ENCODE results near the gene BPIFB4. TPM values are rescaled to one million over a fixed set of nuclear protein-coding genes. Genes with fewer than 3 reads are reported as not detected.

BPIFB4 gene
- total RNA-seq, 1 experiment from 2014 or later = not detected

DNA sequence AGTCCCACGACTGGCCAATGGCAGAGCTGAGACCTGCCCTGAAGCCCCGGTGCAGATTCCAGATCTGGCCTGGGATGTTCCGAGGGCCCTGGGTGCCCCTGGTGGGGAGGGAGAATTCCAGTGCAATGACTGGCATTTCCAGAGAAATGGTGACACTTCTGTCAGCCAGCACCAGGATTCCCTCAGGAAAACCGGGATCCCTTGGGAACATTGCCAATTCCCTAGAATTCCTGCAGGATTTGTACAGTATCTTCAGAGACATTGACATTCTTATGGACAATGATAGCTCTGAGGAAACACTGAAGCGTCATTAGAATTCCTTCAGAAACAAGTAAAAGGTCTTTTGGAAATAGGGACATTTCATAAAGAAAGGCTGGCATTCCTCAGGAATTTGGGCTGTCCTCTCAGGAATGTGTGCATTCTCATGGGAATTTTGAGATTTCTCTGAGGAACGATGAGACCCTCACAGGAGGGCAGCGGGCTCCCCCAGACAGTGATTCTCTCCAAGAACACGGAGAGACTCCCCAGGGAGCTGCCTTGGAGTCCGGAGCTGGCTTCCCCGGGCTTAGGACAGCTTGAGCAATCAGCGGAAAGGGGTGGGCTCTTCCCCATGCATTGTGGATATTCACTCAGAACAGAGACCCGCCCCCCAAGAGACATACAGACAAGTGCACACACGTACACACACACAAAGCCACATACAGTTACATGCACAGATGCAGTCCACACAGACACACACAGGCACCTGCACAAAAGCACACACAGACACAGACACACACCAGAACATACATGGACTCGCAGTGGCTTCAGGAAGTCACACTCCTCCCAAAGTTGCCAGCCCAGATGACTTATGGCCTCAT is 53.3 kb downstream of the BPIFB4 start:
- H3K4me2 ChIP-seq = no peak overlapping the region
- no peaks in the 10 kb centered on the region for H3K9me2 ChIP-seq (ENCODE audit: insufficient read depth)
- peaks cover 27% of the 10 kb centered on the region; the same call in 1 of the 2 replicates for H3K27me3 ChIP-seq (ENCODE audit: insufficient read depth, low read depth)
- DNase-seq = no peak
- H3K27ac ChIP-seq = no peak overlapping the region
- no peak overlapping the region for H2AFZ ChIP-seq
- no peaks in the 10 kb centered on the region for H3K9me3 ChIP-seq (ENCODE audit: insufficient read depth, low read depth)
- H4K20me1 ChIP-seq (ENCODE audit: insufficient read depth) = no peaks in the 10 kb centered on the region
- ChIA-PET POLR2A (ENCODE audit: unreplicated experiment) (no interaction called here), CTCF (no interaction called here)
- no peaks in the 10 kb centered on the region for H3K79me2 ChIP-seq (ENCODE audit: low read depth)
- H3K4me1 ChIP-seq (replicated peaks; ENCODE audit: insufficient read depth) = no peaks in the 10 kb centered on the region
- H3F3A ChIP-seq (ENCODE audit: insufficient read depth, low read depth) = no peaks in the 10 kb centered on the region; the same call in 1 of the 2 replicates
- no TSS peak for BruUV-seq (replicated peaks)
- H3K4me3 ChIP-seq = no peak overlapping the region
- TF ChIP-seq, protein P1, sequence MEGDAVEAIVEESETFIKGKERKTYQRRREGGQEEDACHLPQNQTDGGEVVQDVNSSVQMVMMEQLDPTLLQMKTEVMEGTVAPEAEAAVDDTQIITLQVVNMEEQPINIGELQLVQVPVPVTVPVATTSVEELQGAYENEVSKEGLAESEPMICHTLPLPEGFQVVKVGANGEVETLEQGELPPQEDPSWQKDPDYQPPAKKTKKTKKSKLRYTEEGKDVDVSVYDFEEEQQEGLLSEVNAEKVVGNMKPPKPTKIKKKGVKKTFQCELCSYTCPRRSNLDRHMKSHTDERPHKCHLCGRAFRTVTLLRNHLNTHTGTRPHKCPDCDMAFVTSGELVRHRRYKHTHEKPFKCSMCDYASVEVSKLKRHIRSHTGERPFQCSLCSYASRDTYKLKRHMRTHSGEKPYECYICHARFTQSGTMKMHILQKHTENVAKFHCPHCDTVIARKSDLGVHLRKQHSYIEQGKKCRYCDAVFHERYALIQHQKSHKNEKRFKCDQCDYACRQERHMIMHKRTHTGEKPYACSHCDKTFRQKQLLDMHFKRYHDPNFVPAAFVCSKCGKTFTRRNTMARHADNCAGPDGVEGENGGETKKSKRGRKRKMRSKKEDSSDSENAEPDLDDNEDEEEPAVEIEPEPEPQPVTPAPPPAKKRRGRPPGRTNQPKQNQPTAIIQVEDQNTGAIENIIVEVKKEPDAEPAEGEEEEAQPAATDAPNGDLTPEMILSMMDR (conservative IDR thresholded peaks at IDR 0.05) = no peak
- no peak for TF ChIP-seq EZH2 (IDR thresholded peaks at IDR 0.05; ENCODE audit: low read depth)
- intact Hi-C loops (cut with micrococcal nuclease; ENCODE audit: unreplicated experiment) = no loop called here
- no peaks in the 10 kb centered on the region for H3K36me3 ChIP-seq (ENCODE audit: low read depth)

DNA sequence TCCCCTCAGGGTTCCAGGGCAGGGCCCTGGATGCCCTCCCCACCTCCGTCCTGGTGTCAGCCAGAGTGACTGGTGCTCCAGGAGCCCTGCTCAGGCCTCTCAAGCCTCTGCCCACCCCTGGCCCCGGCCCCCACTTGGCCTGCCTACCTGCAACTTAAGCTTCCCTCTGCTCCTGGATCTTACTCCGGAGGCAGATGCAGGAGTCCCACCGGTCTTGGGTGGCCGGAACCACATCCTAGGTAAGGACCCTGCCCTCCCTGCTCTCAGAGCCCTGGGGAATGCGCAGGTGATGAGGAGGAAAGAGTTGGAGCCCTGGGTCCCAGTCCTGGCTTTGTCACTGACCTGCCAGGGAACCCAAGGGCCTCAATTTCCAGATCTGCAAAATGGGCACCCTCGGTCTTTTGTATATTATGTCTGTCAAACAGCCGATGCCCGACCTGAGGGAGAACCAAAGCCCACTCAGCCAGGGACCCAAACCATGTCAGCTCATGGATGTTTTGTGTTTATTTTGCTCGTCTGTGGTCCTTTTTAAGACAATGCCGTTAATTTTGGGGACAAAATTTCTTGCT is 54.0 kb downstream of the BPIFB4 start:
- Histone ChIP-seq H3K9me3 (ENCODE audit: insufficient read depth, low read depth) (no peaks in the 10 kb centered on the region), H3K79me2 (ENCODE audit: low read depth) (no peaks in the 10 kb centered on the region), H3K4me3 (no peak overlapping the region), H2AFZ (no peak overlapping the region), H3K9me2 (ENCODE audit: insufficient read depth) (no peaks in the 10 kb centered on the region), H3K4me1 (replicated peaks; ENCODE audit: insufficient read depth) (no peaks in the 10 kb centered on the region), H4K20me1 (ENCODE audit: insufficient read depth) (no peaks in the 10 kb centered on the region), H3K36me3 (ENCODE audit: low read depth) (no peaks in the 10 kb centered on the region), H3K4me2 (no peak overlapping the region), H3F3A (ENCODE audit: insufficient read depth, low read depth) (no peaks in the 10 kb centered on the region; the same call in 1 of the 2 replicates), H3K27ac (no peak overlapping the region), H3K27me3 (ENCODE audit: insufficient read depth, low read depth) (peaks cover 33% of the 10 kb centered on the region; the same call in 1 of the 2 replicates)
- no peak for DNase-seq
- CTCF ChIA-PET = no interaction called here
- no TSS peak for BruUV-seq (replicated peaks)
- no peak for TF ChIP-seq EZH2 (IDR thresholded peaks at IDR 0.05; ENCODE audit: low read depth)
- TF ChIP-seq, protein P1 (conservative IDR thresholded peaks at IDR 0.05) = no peak
- POLR2A ChIA-PET (ENCODE audit: unreplicated experiment) = no interaction called here
- intact Hi-C loops (cut with micrococcal nuclease; ENCODE audit: unreplicated experiment) = no loop called here

DNA sequence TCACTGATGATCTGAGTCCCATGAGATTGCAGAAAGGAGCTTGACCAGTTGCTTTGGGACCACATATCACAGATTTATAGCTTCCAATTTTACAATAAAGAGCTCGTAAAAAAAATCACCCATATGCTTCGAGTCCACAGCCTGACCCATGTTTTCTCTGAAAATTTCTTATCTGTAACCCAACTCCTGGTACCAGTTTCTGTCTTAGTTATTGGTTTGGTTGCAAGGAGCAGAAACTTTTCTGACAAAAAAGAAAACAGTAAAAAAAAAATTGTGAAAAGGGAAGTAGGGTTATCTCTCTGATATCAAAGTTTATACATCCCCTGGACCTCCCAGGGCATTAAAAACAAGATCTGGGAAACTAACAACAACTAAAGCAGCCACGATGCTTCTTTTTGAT is 57.8 kb downstream of the BPIFB4 start:
- H3K36me3 ChIP-seq (ENCODE audit: low read depth) = no peaks in the 10 kb centered on the region
- intact Hi-C loops (cut with micrococcal nuclease; ENCODE audit: unreplicated experiment) = no loop called here
- H3K9me3 ChIP-seq (ENCODE audit: insufficient read depth, low read depth) = no peaks in the 10 kb centered on the region
- H4K20me1 ChIP-seq (ENCODE audit: insufficient read depth) = no peaks in the 10 kb centered on the region
- DNase-seq = no peak
- no peak overlapping the region for H3K27ac ChIP-seq
- H3F3A ChIP-seq (ENCODE audit: insufficient read depth, low read depth) = no peaks in the 10 kb centered on the region
- no peaks in the 10 kb centered on the region for H3K79me2 ChIP-seq (ENCODE audit: low read depth)
- POLR2A ChIA-PET (ENCODE audit: unreplicated experiment) = no interaction called here
- H3K9me2 ChIP-seq (ENCODE audit: insufficient read depth) = no peaks in the 10 kb centered on the region
- no peak overlapping the region for H2AFZ ChIP-seq
- H3K4me3 ChIP-seq = no peak overlapping the region
- H3K4me2 ChIP-seq = no peak overlapping the region
- no TSS peak for BruUV-seq (replicated peaks)
- peaks cover 23% of the 10 kb centered on the region; the same call in 1 of the 2 replicates for H3K27me3 ChIP-seq (ENCODE audit: insufficient read depth, low read depth)
- CTCF ChIA-PET = no interaction called here
- no peaks in the 10 kb centered on the region for H3K4me1 ChIP-seq (replicated peaks; ENCODE audit: insufficient read depth)
- TF ChIP-seq, protein P1 (conservative IDR thresholded peaks at IDR 0.05) = no peak
- TF ChIP-seq EZH2 (IDR thresholded peaks at IDR 0.05; ENCODE audit: low read depth) = no peak
